Measurements from ENCODE around the gene KLHL24.
"Not testable (repeated sequence)": the region's sequence is repeated elsewhere in the genome, so short reads cannot be mapped to it uniquely, and the experiment has no call there.

GRCh38 chr3:183637633-183638032 is 2.2 kb downstream of the KLHL24 start:
- TF ChIP-seq CTCF, POLR2A (IDR thresholded peaks at IDR 0.05): not testable (repeated sequence)
